C4-2B (cell line): ENCODE data around the gene MARK1.
A peak's percentile ranks its signal among the peaks of the same experiment; 100 is the strongest.

Experiments used
- H3K27ac ChIP-seq: fragments of 450-650 bp; 2 replicates; pipeline ENCODE4 v1.5.1; 2017
- CTCF ChIP-seq: fragments of 450-650 bp; conservative IDR thresholded peaks from 2 replicates; pipeline ENCODE4 v1.5.1; 2017; ENCODE audit warnings: mild to moderate bottlenecking
- ZFX ChIP-seq: fragments of 450-650 bp; IDR thresholded peaks from 2 replicates; pipeline ENCODE4 v1.6.1; 2017

MARK1 gene

GRCh38 chr1:220706480-220706879 lies 178.5 kb downstream of the MARK1 start:
- no peak overlapping the region for H3K27ac ChIP-seq
- no peak for TF ChIP-seq ZFX
- TF ChIP-seq CTCF, result no peak

- TF ChIP-seq CTCF (no peak), ZFX (no peak)
- H3K27ac ChIP-seq, result no peak overlapping the region
Observed at GRCh38 chr1:220707160-220707559, 179.2 kb downstream of the MARK1 start.

- H3K27ac ChIP-seq, result no peak overlapping the region
- no peak for TF ChIP-seq CTCF
- no peak for TF ChIP-seq ZFX
Observed at GRCh38 chr1:220708244-220708643, 180.3 kb downstream of the MARK1 start.

GRCh38 chr1:220708936-220709801 lies 181.2 kb downstream of the MARK1 start:
- peak overlapping the region; percentile 72 for H3K27ac ChIP-seq
- TF ChIP-seq CTCF (no peak), ZFX (no peak)

- TF ChIP-seq CTCF (no peak), ZFX (no peak)
- H3K27ac ChIP-seq, result peak overlapping the region; percentile 72
Observed at GRCh38 chr1:220710333-220710732, 182.4 kb downstream of the MARK1 start.

GRCh38 chr1:220711056-220711809 lies 183.3 kb downstream of the MARK1 start:
- peak; percentile 19; the same call in 1 of the 2 replicates for TF ChIP-seq ZFX
- no peak for TF ChIP-seq CTCF
- H3K27ac ChIP-seq, result peak overlapping the region; percentile 72
